ENCODE data around the gene SIK2. TPM values are rescaled to one million over a fixed set of nuclear protein-coding genes. Genes with fewer than 3 reads are reported as not detected.

The SIK2 gene
- total RNA-seq, 1 donor from 2014 or later = 8.1 TPM

DNA sequence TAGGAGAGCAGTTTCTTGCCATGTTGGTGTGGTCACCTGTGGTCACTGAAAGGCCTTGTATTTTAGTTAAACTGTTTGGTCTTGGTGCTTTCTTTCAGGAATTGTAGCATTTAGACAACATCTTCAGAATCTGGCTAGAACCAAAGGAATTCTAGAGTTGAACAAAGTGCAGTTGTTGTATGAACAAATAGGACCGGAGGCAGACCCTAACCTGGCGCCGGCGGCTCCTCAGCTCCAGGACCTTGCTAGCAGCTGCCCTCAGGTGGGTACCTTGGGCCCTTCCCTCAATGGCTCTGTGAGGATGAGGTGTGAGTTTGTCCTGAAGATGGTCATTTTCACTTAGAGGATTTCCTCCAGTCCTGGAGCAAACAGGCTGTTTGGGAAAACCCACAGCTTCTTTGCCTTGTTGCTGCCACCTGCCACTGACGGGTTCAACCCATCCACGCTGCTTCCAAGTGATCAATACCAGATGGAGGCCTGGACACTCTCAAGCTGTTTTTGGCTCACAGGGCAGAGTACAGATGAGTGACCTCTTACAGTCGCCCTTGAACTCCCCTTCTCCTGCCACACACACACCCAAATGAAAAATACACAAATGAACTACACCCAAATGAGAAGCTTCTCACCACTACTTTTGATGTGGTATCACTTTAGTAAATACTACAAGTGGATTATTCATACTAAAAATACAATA is 118.7 kb downstream of the SIK2 start:
- DNase-seq (ENCODE audit: low read depth) = no peak
- H3K4me3 ChIP-seq (ENCODE audit: low read depth, low read length) = no peak overlapping the region
- TF ChIP-seq, protein P1, sequence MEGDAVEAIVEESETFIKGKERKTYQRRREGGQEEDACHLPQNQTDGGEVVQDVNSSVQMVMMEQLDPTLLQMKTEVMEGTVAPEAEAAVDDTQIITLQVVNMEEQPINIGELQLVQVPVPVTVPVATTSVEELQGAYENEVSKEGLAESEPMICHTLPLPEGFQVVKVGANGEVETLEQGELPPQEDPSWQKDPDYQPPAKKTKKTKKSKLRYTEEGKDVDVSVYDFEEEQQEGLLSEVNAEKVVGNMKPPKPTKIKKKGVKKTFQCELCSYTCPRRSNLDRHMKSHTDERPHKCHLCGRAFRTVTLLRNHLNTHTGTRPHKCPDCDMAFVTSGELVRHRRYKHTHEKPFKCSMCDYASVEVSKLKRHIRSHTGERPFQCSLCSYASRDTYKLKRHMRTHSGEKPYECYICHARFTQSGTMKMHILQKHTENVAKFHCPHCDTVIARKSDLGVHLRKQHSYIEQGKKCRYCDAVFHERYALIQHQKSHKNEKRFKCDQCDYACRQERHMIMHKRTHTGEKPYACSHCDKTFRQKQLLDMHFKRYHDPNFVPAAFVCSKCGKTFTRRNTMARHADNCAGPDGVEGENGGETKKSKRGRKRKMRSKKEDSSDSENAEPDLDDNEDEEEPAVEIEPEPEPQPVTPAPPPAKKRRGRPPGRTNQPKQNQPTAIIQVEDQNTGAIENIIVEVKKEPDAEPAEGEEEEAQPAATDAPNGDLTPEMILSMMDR (conservative IDR thresholded peaks at IDR 0.05; ENCODE audit: low read depth, low read length) = no peak

DNA sequence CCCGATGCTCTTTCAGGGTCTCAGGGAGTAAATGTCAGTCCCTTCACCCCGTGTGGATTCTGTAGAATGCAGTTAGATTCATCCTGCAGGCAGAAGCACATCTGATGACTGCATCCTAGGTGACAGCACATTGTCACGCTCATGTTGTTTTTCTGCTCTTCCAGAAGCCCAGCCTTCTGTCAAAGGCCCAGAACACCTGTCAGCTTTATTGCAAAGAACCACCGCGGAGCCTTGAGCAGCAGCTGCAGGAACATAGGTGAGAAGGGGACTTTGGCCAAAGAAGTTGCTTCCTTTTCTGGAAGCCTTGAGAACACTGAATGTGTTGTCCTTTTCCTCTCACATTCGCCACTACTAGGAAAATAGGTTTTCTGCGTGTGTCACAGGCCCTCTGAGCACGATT is 120.3 kb downstream of the SIK2 start:
- DNase-seq (ENCODE audit: low read depth) = no peak
- H3K4me3 ChIP-seq (ENCODE audit: low read depth, low read length) = no peak overlapping the region
- TF ChIP-seq, protein P1 (conservative IDR thresholded peaks at IDR 0.05; ENCODE audit: low read depth, low read length) = no peak

DNA sequence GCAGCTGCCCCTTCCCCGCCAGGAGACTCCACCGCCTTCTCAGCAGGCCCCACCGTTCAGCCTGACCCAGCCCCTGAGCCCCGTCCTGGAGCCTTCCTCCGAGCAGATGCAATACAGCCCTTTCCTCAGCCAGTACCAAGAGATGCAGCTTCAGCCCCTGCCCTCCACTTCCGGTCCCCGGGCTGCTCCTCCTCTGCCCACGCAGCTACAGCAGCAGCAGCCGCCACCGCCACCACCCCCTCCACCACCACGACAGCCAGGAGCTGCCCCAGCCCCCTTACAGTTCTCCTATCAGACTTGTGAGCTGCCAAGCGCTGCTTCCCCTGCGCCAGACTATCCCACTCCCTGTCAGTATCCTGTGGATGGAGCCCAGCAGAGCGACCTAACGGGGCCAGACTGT is 121.3 kb downstream of the SIK2 start:
- DNase-seq (ENCODE audit: low read depth) = no peak
- TF ChIP-seq, protein P1 (conservative IDR thresholded peaks at IDR 0.05; ENCODE audit: low read depth, low read length) = no peak
- H3K4me3 ChIP-seq (ENCODE audit: low read depth, low read length) = no peak overlapping the region

DNA sequence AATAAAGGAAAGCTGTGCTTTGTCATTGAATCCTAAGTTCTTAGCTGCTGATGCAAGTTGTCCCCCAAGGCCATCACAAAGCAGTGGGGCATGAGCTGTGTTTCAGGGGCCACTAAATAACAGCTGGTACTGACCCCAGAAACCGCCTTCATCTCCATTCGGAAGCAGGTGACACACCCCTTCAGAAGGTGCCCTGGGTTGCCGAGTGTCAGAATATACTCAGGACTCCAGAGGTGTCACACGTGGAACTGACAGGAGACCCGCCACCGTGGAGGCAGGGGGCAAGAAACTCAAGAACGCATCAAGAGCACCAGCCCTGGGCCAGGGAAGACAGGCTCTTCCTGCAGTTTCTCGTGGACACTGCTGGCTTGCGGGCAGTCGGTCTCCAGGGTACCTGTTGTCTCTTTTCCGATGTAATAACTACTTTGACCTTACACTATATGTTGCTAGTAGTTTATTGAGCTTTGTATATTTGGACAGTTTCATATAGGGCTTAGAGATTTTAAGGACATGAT is 122.4 kb downstream of the SIK2 start:
- no peak for DNase-seq (ENCODE audit: low read depth)
- no peak overlapping the region for H3K4me3 ChIP-seq (ENCODE audit: low read depth, low read length)
- TF ChIP-seq, protein P1 (conservative IDR thresholded peaks at IDR 0.05; ENCODE audit: low read depth, low read length) = no peak

DNA sequence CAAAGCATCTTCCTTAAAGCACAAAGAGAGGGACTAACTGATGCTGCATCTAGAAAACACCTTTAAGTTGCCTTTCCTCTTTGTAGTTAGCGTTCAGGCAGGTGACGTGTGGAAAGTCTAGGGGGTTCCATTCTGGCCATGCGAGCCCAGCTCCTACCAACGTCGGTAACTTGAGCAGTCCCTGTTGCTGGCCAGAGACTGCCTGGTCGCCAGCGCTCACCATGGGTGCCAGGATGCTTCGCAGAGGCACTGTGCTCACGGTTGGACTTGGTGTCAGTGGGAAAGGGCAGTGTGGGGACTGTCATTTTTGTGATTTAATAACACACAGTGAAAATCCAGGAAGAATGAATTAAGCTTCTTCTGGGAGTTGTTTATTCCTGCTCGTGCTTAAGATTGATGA is 123.4 kb downstream of the SIK2 start:
- TF ChIP-seq, protein P1 (conservative IDR thresholded peaks at IDR 0.05; ENCODE audit: low read depth, low read length) = no peak
- DNase-seq (ENCODE audit: low read depth) = no peak
- H3K4me3 ChIP-seq (ENCODE audit: low read depth, low read length) = no peak overlapping the region

DNA sequence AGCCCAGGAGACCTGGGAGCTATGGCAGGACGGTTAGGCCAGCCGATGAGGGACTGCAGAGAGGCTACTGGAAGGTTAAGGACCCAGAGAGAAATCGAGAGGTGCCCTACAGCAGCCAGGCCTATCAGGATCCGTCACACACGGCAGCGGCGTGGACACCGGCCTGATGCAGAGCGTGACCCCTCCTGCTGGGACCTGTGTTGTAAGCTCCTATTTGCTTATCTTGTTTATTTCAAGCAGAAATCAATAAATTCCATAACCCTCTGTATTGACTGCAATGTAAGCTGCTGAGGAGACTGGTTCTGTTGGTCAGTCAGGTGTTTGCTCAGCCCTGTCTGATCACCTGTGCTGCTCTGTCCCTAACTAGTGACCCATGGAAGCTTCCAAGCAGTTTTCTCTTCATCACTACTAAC is 124.1 kb downstream of the SIK2 start:
- TF ChIP-seq, protein P1 (conservative IDR thresholded peaks at IDR 0.05; ENCODE audit: low read depth, low read length) = no peak

DNA sequence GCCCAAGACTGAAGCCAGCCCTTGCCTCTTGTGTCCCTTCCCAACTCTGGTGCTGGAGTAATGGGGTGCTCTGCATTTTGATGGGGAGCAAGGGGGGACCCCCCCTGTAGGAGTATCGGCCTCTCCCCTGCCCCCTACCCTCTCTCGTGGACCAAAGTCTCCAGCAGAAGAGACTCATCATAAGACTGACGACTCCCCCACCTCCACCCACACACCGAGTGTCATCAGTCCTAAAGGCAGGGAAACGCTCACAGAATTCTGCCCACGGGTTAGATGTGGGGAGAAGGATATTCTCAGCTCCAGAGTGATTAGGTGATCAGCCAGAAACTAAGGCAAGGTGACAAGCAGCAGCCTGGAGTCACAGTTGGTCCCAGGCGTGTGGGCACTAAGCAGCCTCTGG is 125.2 kb downstream of the SIK2 start:
- no peak for DNase-seq (ENCODE audit: low read depth)
- H3K4me3 ChIP-seq (ENCODE audit: low read depth, low read length) = no peak overlapping the region
- TF ChIP-seq, protein P1 (conservative IDR thresholded peaks at IDR 0.05; ENCODE audit: low read depth, low read length) = no peak

More for the DNA sequence above, 124.1 kb downstream of the SIK2 start:
- no peak overlapping the region for H3K4me3 ChIP-seq (ENCODE audit: low read depth, low read length)
- no peak for DNase-seq (ENCODE audit: low read depth)
